Liver (tissue), 9 donors: ENCODE data around the gene PVALEF. TPM values are rescaled to one million over a fixed set of nuclear protein-coding genes. Genes with fewer than 3 reads are reported as not detected.

Experiments
- DNase-seq: peaks from one replicate; pipeline ENCODE4 v3.0.0-alpha.2; 2017; ENCODE audit warnings: low spot score
- H3K27ac ChIP-seq, 2 donors: one replicate each; pipeline ENCODE4 v1.7.0; 2013; ENCODE audit warnings: inconsistent platforms in 2 of 2, low read length in 2 of 2, control low read depth in 1 of 2, low read depth in 1 of 2, mild to moderate bottlenecking in 1 of 2
- H3K27me3 ChIP-seq, 4 donors: one replicate each; pipeline versions ENCODE4 v1.6.1 to v1.7.0; 2013; ENCODE audit warnings: low read length in 3 of 4, inconsistent platforms in 1 of 4, mild to moderate bottlenecking in 1 of 4, moderate library complexity in 1 of 4; ENCODE audit not compliant: control insufficient read depth in 4 of 4, insufficient read depth in 4 of 4
- H3K36me3 ChIP-seq, 4 donors: one replicate each; pipeline versions ENCODE4 v1.6.1 to v1.7.0; 2013; ENCODE audit warnings: low read length in 3 of 4, mild to moderate bottlenecking in 3 of 4, low read depth in 1 of 4, moderate library complexity in 1 of 4; ENCODE audit not compliant: control insufficient read depth in 4 of 4, insufficient read depth in 3 of 4
- H3K4me1 ChIP-seq, 4 donors: one replicate each; pipeline versions ENCODE4 v1.6.1 to v1.7.0; 2013; ENCODE audit warnings: low read length in 3 of 4, mild to moderate bottlenecking in 3 of 4, moderate library complexity in 1 of 4; ENCODE audit not compliant: control insufficient read depth in 4 of 4, insufficient read depth in 4 of 4
- H3K4me3 ChIP-seq, 3 donors: one replicate each; pipeline versions ENCODE4 v1.6.1 to v1.7.0; 2013; ENCODE audit warnings: low read length in 3 of 3, control low read depth in 1 of 3, low read depth in 1 of 3, mild to moderate bottlenecking in 1 of 3
- H3K9ac ChIP-seq, 2 donors: one replicate each; pipeline ENCODE4 v1.7.0; 2013; ENCODE audit warnings: low read length in 2 of 2, mild to moderate bottlenecking in 2 of 2, moderate library complexity in 2 of 2, control low read depth in 1 of 2, low read depth in 1 of 2
- H3K9me3 ChIP-seq, 4 donors: one replicate each; pipeline versions ENCODE4 v1.6.1 to v1.7.0; 2013; ENCODE audit warnings: low read length in 3 of 4; ENCODE audit not compliant: control insufficient read depth in 4 of 4
- ATF3 ChIP-seq: IDR thresholded peaks from 2 replicates; pipeline ENCODE4 v1.6.1; 2016; ENCODE audit warnings: antibody characterized with exemption
- CTCF ChIP-seq: fragments of 150-350 bp; IDR thresholded peaks from 2 replicates; pipeline ENCODE4 v1.5.1; 2017; ENCODE audit warnings: improper control_type of control experiment, low read depth, low read length; ENCODE audit not compliant: missing input control
- EGR1 ChIP-seq, 2 donors: IDR thresholded peaks; 2 replicates each; pipeline ENCODE4 v1.6.1; 2016 to 2018; ENCODE audit warnings: antibody characterized with exemption in 2 of 2, low read depth in 2 of 2
- FOXA1 ChIP-seq: IDR thresholded peaks from 2 replicates; pipeline ENCODE4 v1.6.1; 2016; ENCODE audit warnings: antibody characterized with exemption
- GABPA ChIP-seq, 2 donors: IDR thresholded peaks in 1 of 2; conservative IDR thresholded peaks in 1 of 2; 2 replicates each; pipeline ENCODE4 v1.6.1; 2016; ENCODE audit warnings: antibody characterized with exemption in 2 of 2, mild to moderate bottlenecking in 1 of 2, moderate library complexity in 1 of 2
- HNF4A ChIP-seq, 2 donors: conservative IDR thresholded peaks; 2 replicates each; pipeline ENCODE4 v1.6.1; 2016; ENCODE audit warnings: antibody characterized with exemption in 2 of 2, mild to moderate bottlenecking in 2 of 2
- HNF4G ChIP-seq: IDR thresholded peaks from 2 replicates; pipeline ENCODE4 v1.6.1; 2016; ENCODE audit warnings: antibody characterized with exemption
- JUND ChIP-seq, 2 donors: IDR thresholded peaks; 2 replicates each; pipeline ENCODE4 v1.6.1; 2016; ENCODE audit warnings: antibody characterized with exemption in 2 of 2
- MAX ChIP-seq: IDR thresholded peaks from 2 replicates; pipeline ENCODE4 v1.6.1; 2016; ENCODE audit warnings: antibody characterized with exemption
- NR2F2 ChIP-seq: IDR thresholded peaks from 2 replicates; pipeline ENCODE4 v1.6.1; 2016; ENCODE audit warnings: antibody characterized with exemption
- RAD21 ChIP-seq, 2 donors: IDR thresholded peaks; 2 replicates each; pipeline ENCODE4 v1.6.1; 2016; ENCODE audit warnings: antibody characterized with exemption in 2 of 2, mild to moderate bottlenecking in 2 of 2
- REST ChIP-seq: IDR thresholded peaks from 2 replicates; pipeline ENCODE4 v1.6.1; 2016; ENCODE audit warnings: antibody characterized with exemption, mild to moderate bottlenecking
- SP1 ChIP-seq: IDR thresholded peaks from 2 replicates; pipeline ENCODE4 v1.6.1; 2018; ENCODE audit warnings: antibody characterized with exemption, mild to moderate bottlenecking
- YY1 ChIP-seq: IDR thresholded peaks from 2 replicates; pipeline ENCODE4 v1.6.1; 2016; ENCODE audit warnings: antibody characterized with exemption, mild to moderate bottlenecking
- WGBS: extraction: QIAGEN DNeasy Blood & Tissue Kit; methylation state at CpG from one replicate; pipeline ENCODE4 v1.1.7; 2013; 5-methylcytosine and 5-hydroxymethylcytosine counted together
- polyA plus RNA-seq, 2 donors: library from polyadenylated mRNA; stranded (reverse) in 1 of 2; unstranded in 1 of 2; fragments of 200-250 nt in 1 of 2; fragments of >200 nt in 1 of 2; fragmentation: Nextera tagmentation in 1 of 2; extraction: Ambion mirVana in 1 of 2; gene quantifications; one replicate each; pipeline versions ENCODE4 v1.2.1 to v1.2.3, GENCODE V29; 2013 to 2015
- total RNA-seq, 2 donors: library from RNA; depleted of rRNA; stranded (reverse); fragments of >200 nt; gene quantifications; one replicate each; pipeline ENCODE4 v1.2.3, GENCODE V29; 2014
- donor health status: healthy.
- donor health status: healthy.
- donor health status: healthy.
- donor health status: healthy.
- donor health status: healthy.

Gene PVALEF
- total and polyA plus RNA-seq, 4 donors, result not detected

GRCh38 chr17:81132770-81133723 is 32.3 kb upstream of the PVALEF start:
- Histone ChIP-seq H3K9me3 (no peaks in the 10 kb centered on the region), H3K9ac (no peak overlapping the region), H3K27ac (no peak overlapping the region), H3K27me3 (no peaks in the 10 kb centered on the region), H3K36me3 (no peaks in the 10 kb centered on the region), H3K4me3 (no peak overlapping the region), H3K4me1 (peaks cover 0 to 7% (median 0%) of the 10 kb centered on the region in 4 donors)
- peak; percentile 54 for DNase-seq
- WGBS, result 83% methylated on average over 22 of the region's 22 CpGs
- TF ChIP-seq NR2F2, result no peak
- peak in 1 of 2 donors; percentile 56 for TF ChIP-seq EGR1 (IDR thresholded peaks at IDR 0.05; ENCODE audit: low read depth in 2 of 2)
- TF ChIP-seq SP1, result no peak
- no peak for TF ChIP-seq JUND (IDR thresholded peaks at IDR 0.05)

- Histone ChIP-seq H3K36me3 (no peaks in the 10 kb centered on the region), H3K27ac (no peak overlapping the region), H3K9ac (no peak overlapping the region), H3K4me1 (peaks cover 0 to 7% (median 0%) of the 10 kb centered on the region in 4 donors), H3K27me3 (no peaks in the 10 kb centered on the region), H3K9me3 (no peaks in the 10 kb centered on the region), H3K4me3 (no peak overlapping the region)
- DNase-seq, result no peak
- no peak for TF ChIP-seq GABPA (IDR thresholded peaks at IDR 0.05 in 1 of 2, conservative IDR thresholded peaks at IDR 0.05 in 1 of 2)
- TF ChIP-seq YY1, result no peak
- TF ChIP-seq SP1, result no peak
- TF ChIP-seq FOXA1, result no peak
- no peak for TF ChIP-seq HNF4A (conservative IDR thresholded peaks at IDR 0.05)
- no peak for TF ChIP-seq REST
- TF ChIP-seq RAD21 (IDR thresholded peaks at IDR 0.05), result no peak
- no peak for TF ChIP-seq MAX
- TF ChIP-seq HNF4G, result no peak
- no peak for TF ChIP-seq EGR1 (IDR thresholded peaks at IDR 0.05; ENCODE audit: low read depth in 2 of 2)
- no peak for TF ChIP-seq NR2F2
- no peak for TF ChIP-seq CTCF
- TF ChIP-seq ATF3, result no peak
- 89% methylated on average over 28 of the region's 28 CpGs for WGBS
These were observed 31.1 kb upstream of the PVALEF start for GRCh38 chr17:81134064-81134781.
